GM12865 (cell line): ENCODE results near the gene UNC119.
"Not testable (repeated sequence)": the region's sequence is repeated elsewhere in the genome, so short reads cannot be mapped to it uniquely, and the experiment has no call there.

ENCODE experiments used
- DNase-seq: peaks from one replicate; pipeline ENCODE4 v3.0.0; 2010; ENCODE audit warnings: low read depth
- H3K4me3 ChIP-seq: 2 replicates; pipeline ENCODE4 v1.5.1; 2011; ENCODE audit warnings: mild to moderate bottlenecking, low read depth, low read length, control low read depth
- CTCF ChIP-seq: IDR thresholded peaks from 2 replicates; pipeline ENCODE4 v1.5.1; 2011; ENCODE audit warnings: low read length, control low read depth, low read depth, inconsistent platforms; ENCODE audit not compliant: insufficient read depth; ENCODE audit errors: missing control alignments

The UNC119 gene

GRCh38 chr17:28523186-28523585, 29.2 kb downstream of the UNC119 start:
- no peak for TF ChIP-seq CTCF
- no peak for DNase-seq

GRCh38 chr17:28522281-28522680, 30.1 kb downstream of the UNC119 start:
- H3K4me3 ChIP-seq, DNase-seq: not testable (repeated sequence)

More at GRCh38 chr17:28523186-28523585, 29.2 kb downstream of the UNC119 start:
- H3K4me3 ChIP-seq: no peak overlapping the region

GRCh38 chr17:28521311-28522085, 30.9 kb downstream of the UNC119 start:
- no peak for TF ChIP-seq CTCF
- no peak overlapping the region for H3K4me3 ChIP-seq
- no peak for DNase-seq

GRCh38 chr17:28520687-28521086, 31.7 kb downstream of the UNC119 start:
- TF ChIP-seq CTCF: no peak
- DNase-seq: no peak
- no peak overlapping the region for H3K4me3 ChIP-seq

- TF ChIP-seq CTCF: no peak
- no peak overlapping the region for H3K4me3 ChIP-seq
- DNase-seq: no peak
These were observed 33.2 kb downstream of the UNC119 start for GRCh38 chr17:28519236-28519635.

- DNase-seq: no peak
- H3K4me3 ChIP-seq: no peak overlapping the region
- no peak for TF ChIP-seq CTCF
These were observed 33.8 kb downstream of the UNC119 start for GRCh38 chr17:28518578-28518977.

GRCh38 chr17:28518132-28518531, 34.3 kb downstream of the UNC119 start:
- no peak for DNase-seq
- no peak for TF ChIP-seq CTCF
- H3K4me3 ChIP-seq: no peak overlapping the region
